ENCODE measurements around the gene TTL.
"Not testable (repeated sequence)": the region's sequence is repeated elsewhere in the genome, so short reads cannot be mapped to it uniquely, and the experiment has no call there.

TTL gene

GRCh38 chr2:112481528-112482233 lies at the start of gene TTL:
TTL (plus strand) TSS chr2:112482156; CDS start chr2:112482345, 189 bp downstream.
- DNase-seq: peak; percentile 78

GRCh38 chr2:112432390-112432734 lies 49.6 kb upstream of the TTL start:
- not testable (repeated sequence) for DNase-seq

GRCh38 chr2:112432735-112433479 lies 49.0 kb upstream of the TTL start:
- peak; percentile 39 for DNase-seq

GRCh38 chr2:112433480-112433879 lies 48.5 kb upstream of the TTL start, which contains the start of gene RGPD8:
RGPD8 (minus strand) TSS chr2:112433645; CDS start chr2:112433453, 192 bp downstream.
- peak; percentile 92 for DNase-seq

GRCh38 chr2:112433932-112434730 lies 47.8 kb upstream of the TTL start:
- DNase-seq: peak; percentile 30

DNA sequence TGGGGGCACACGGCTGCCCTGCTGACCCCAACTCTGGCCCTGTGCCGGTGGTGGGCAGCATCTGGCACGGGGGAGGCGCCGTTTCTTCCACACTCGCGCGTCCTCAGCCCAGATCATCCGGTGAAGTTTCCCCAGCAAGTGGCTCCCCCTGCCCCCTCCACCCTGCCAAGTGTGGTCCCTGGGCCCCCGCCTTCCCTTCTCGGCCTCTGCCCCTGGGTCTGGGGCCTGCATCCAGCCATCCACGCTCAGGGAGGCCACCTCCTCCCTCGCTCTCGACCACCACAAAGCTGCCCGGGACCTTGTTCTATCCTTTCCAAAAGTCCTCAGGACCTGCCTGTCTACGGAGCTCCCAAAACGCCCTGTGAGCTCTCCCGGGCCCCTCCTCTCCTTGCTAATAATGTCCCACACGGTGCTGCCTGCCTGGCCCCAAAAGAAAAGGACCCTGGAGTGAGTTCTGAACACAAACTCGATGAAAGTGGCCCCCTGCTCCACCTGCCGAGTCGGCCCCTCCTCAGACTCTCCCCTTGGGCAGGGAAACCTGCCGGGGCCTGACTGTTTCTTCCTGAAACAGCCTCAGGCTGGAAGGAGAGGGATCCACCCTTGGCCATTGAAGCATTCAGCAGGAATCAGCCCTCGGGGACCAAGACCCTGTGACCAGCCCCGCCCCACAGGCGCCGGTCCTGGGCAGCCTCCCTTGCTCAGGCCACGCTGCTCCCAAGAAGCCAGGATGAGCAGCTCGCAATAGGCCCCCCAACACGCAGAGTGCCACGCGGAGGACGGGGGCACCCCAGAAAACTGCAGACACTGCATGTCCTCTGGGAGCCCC lies 46.9 kb upstream of the TTL start:
- DNase-seq: not testable (repeated sequence)

DNA sequence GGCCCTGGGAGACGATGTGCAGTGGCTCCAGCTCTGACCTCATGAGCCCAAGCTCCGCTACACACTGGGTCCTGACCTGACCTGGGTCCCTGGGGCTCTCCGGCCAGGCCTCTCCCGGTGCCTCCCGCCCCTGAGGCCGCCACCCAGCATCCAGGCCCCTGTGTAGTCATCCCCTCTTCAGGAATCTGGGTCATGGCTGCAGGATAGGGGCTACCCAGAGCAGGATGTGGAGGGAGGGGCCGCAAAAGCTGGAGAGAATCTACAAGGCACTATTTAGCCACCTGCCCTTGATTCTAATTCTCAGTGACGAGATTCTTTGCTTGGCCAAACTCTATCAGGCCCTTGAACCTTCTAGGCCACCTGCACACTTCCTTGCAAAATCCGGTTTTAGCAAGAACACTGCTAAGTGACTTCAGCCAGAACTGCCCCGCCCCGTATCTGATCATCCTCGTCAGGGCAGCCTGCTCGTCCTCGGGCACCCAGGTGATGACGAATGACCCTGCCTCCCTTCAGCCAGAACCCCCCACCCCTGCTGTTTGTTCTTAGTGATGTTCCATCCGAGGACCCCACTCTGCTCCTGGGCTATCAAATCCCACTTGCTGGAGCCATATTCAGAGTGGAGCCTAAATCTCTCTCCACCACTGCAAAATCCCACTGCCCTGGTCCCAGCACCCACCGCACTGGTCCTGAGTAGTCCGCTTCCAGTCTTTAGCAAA lies 46.1 kb upstream of the TTL start:
- DNase-seq: not testable (repeated sequence)

GRCh38 chr2:112436993-112437392 lies 45.0 kb upstream of the TTL start:
- DNase-seq: not testable (repeated sequence)

DNA sequence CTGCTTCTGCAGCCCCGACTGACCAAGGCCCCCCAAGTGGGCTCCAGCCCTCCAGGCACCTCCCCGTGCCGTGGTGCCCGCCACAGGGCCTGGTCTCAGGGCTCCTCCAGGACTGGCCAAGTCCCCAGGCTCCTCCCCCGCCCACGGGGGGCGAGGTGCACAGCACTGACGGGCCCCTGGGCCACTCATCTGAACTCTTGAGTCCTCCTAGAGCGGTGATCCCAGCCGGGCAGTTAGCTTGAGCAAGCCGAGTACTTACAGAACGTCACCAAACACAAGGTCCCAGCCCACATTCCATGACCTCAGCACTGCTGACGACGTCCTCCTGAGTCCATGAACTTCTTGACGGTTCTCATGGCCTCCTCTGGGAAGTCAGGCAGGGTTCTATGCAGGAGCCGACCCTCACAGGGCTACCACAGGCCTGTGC lies 44.5 kb upstream of the TTL start:
- DNase-seq: not testable (repeated sequence)

GRCh38 chr2:112438603-112439261 lies 43.2 kb upstream of the TTL start:
- DNase-seq: not testable (repeated sequence)

DNA sequence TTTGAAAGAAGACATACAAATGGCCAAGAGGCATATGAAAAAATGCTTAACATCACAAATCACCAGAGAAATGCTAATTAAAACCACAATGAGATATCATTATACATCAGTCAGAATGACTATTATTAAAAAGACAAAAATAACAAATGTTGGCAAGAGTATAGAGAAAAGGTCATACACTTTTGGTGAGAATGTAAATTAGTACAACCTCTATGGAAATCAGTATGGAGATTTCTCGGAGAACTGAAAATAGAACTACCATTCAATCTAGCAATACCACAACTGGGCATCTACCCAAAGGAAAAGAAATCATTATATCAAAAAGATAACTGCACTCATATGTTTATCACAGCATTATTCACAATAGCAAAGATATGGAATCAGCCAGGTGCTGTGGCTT lies 37.7 kb upstream of the TTL start:
- DNase-seq: not testable (repeated sequence)

DNA sequence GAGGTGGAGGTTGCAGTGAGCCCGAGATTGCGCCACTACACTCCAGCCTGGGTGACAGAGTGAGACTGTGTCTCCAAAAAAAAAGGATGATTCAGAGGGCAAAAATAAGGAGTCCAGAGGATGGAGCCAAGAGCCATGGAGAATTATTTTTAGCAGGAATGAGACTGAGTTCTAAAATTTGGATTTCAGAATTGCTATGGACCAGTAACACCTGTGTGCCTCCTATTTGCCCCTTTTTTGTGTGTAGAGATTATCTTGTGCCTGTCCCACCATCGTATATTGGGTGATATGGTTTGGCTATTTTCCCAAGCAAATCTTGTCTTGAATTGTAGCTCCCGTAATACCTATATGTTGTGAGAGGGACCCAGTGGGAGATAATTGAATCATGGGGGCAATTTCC lies 32.1 kb upstream of the TTL start:
- no peak for DNase-seq

DNA sequence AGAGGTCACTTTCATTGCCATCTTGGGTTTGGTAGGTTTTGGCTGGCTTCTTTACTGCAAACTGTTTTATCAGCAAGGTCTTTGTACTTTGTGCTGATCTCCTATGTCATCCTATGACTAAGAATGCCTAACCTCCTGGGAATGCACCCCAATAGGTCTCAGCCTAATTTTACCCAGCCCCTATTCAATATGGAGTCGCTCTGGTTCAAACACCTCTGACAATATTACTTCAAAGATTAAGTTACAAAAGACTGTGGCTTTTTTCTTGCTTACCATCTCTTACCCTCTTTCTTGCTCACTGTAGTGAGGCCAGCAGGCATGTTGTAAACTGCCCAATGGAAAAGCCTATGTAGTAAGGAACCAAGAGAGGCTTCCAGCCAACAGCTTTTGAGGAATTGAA lies 30.6 kb upstream of the TTL start:
- no peak for DNase-seq

- no peak for DNase-seq
Observed at GRCh38 chr2:112454586-112454985, 27.4 kb upstream of the TTL start.

DNA sequence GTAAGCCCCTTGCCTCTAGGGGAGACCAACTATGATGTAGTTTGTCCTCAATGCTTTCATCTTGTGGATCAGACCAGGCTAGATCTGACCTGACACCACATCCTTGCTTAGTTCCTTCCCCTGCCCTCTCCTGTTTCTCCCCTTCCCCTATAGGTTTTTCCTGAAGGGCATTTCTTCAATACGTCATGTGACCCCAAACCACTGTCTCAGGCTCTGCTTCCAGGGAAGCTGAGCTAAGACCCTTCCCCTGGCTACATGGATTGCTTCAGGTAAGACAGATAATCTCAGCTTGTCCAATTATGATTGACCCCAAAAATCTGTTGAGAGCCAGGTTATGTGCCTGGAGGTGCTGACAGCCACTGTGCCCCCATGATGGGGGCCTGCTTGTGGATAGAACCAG lies 22.6 kb upstream of the TTL start:
- DNase-seq: no peak

- DNase-seq: no peak
Observed at GRCh38 chr2:112462178-112462577, 19.8 kb upstream of the TTL start.

GRCh38 chr2:112463256-112463655 lies 18.7 kb upstream of the TTL start:
- no peak for DNase-seq

DNA sequence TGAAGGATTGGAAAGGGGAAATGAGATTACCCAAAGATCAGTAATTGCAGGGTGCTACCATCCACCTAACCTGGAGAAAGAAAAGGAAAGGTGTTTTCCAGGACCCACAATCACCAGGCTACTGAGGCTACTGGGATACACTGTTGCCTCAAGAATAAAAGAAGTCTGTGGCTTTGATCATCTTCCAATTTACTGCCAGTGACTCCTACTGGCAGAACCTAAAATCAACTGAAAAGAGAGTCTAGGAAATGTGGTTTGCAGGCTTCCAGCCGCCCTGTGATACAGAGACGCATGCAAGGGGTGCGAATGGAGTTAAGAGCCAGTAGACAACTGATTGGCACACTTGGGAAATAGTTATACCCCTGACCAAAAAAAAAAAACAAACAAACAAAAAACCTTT lies 16.6 kb upstream of the TTL start:
- DNase-seq: no peak

- DNase-seq: no peak
Observed at GRCh38 chr2:112472547-112473263, 9.3 kb upstream of the TTL start.

DNA sequence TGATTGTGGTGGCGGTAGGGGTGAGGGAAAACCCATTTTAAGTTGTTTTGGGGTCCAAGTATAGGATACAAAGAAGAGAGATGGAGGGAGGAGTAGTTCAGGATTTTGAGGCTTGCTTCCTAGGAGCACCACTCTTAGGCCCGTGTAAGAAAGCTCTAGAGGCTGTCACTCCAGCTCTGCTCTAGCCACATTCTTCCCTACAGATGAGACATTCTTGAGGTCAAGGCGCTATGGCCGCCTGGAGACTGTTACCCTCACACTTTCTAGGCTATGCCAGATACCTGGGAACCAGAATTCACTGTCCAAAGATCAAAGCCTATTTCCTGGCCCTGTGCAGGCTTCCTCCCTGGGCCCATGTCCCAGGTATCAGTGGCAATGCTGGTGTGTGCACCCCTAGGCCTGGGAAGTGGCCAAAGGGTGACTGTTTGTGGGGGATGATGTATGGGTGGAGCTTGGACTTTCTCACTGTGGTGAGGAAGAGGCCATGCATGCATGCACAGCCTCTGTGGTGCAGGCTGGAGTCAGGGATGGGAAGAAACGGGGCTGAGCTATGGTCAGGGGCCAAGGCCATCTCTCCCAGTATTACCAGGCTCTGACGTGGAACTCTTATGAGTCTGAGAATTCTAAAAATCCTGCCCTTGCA lies 7.0 kb upstream of the TTL start:
- no peak for DNase-seq
